Stimulated activated CD8-positive, alpha-beta memory T cell treated with anti-CD3 and anti-CD28 coated beads, Interleukin-4, amount 100 ng/mL, for 24 hours (primary cell): Measurements from ENCODE around the gene DISP2.

Source experiments
- DNase-seq: peaks from one replicate; pipeline ENCODE4 v3.0.0-alpha.2; 2020; ENCODE audit warnings: low read depth

The DISP2 gene

GRCh38 chr15:40363611-40364010 lies 5.6 kb downstream of the DISP2 start:
- no peak for DNase-seq

- DNase-seq: no peak
These were observed 6.2 kb downstream of the DISP2 start for GRCh38 chr15:40364251-40364650.

- DNase-seq: no peak
These were observed 7.0 kb downstream of the DISP2 start for GRCh38 chr15:40365016-40365415.

- DNase-seq: no peak
These were observed 7.8 kb downstream of the DISP2 start for GRCh38 chr15:40365624-40366456.

- no peak for DNase-seq
These were observed 8.7 kb downstream of the DISP2 start for GRCh38 chr15:40366457-40367370.

GRCh38 chr15:40367371-40367685 lies 9.3 kb downstream of the DISP2 start:
- no peak for DNase-seq

GRCh38 chr15:40367686-40368611 lies 9.9 kb downstream of the DISP2 start:
- peak; percentile 74 for DNase-seq

GRCh38 chr15:40368719-40369473 lies 10.9 kb downstream of the DISP2 start:
- no peak for DNase-seq

- DNase-seq: no peak
These were observed 11.5 kb downstream of the DISP2 start for GRCh38 chr15:40369474-40369869.

- no peak for DNase-seq
These were observed 12.0 kb downstream of the DISP2 start for GRCh38 chr15:40369971-40370370.

GRCh38 chr15:40372981-40373380 lies 15.0 kb downstream of the DISP2 start:
- no peak for DNase-seq

- no peak for DNase-seq
These were observed 19.6 kb downstream of the DISP2 start for GRCh38 chr15:40377606-40378005.

GRCh38 chr15:40379374-40379773 lies 21.4 kb downstream of the DISP2 start:
- no peak for DNase-seq

- no peak for DNase-seq
These were observed 21.8 kb downstream of the DISP2 start for GRCh38 chr15:40379853-40380252.

- DNase-seq: no peak
These were observed 22.6 kb downstream of the DISP2 start for GRCh38 chr15:40380636-40381035.

- no peak for DNase-seq
These were observed 24.0 kb downstream of the DISP2 start for GRCh38 chr15:40381818-40382529.

- DNase-seq: peak; percentile 87
These were observed 24.8 kb downstream of the DISP2 start, which contains the start of gene KNSTRN for GRCh38 chr15:40382580-40383456. Gene KNSTRN (plus strand): TSS chr15:40382721. CDS start chr15:40382836, 115 bp downstream.

- no peak for DNase-seq
These were observed 28.5 kb downstream of the DISP2 start for GRCh38 chr15:40386480-40386879.
